GM18858 (cell line): ENCODE results near the gene OR2T10.
"Not testable (repeated sequence)": the region's sequence is repeated elsewhere in the genome, so short reads cannot be mapped to it uniquely, and the experiment has no call there.

Experiments used
- ATAC-seq: cut with Tn5 transposase; IDR thresholded peaks from one replicate; pipeline ENCODE4 v1.9.1; 2021; ENCODE audit not compliant: unreplicated experiment

Gene OR2T10

DNA sequence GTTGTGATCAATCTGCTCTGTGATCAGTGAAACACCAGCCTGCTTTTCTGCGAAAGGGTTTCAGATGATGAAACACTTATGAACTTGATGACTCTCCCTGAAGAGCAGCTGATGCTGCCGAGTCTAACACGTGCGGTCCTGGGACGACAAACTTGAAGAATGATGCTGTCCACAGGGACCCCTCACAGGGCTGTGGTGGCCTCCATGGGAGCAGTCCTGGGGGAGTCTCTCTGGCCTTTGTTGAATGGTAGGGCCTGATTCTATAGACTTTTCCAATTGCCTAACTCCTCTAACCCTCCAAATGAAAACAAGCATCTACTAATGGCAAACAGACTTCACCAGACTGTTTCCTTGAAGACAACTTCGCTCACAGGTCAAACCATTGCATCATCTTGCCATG is at the start of gene OR2T10:
Gene OR2T10, minus strand, starts transcription at position 112 of the 400 bp plus-strand sequence. CDS start 3,932 bp downstream, outside the sequence.
- ATAC-seq: no peak

DNA sequence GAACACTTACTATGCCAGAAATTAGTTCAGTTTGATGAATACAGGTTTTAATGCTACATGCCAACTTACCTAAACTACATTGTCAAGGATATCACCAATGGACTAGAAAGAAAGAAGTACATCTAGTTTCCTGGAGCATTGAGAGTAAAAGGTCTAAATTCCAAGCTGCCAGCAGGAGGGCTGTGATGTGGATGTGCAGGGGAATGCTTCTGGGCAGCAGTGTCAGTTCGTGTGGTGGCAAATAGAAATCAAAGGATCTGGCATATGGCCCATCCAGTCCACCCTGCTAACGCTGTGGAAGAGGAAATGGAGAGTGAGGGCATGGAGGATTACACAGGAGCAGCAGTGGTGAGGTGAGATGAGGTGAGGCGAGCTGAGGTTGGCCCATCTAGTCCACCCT is 47.7 kb upstream of the OR2T10 start, which contains the start of gene OR2T35:
Gene OR2T35, minus strand, starts transcription at position 101 of the 400 bp plus-strand sequence. CDS start 6,020 bp downstream, outside the sequence.
- not testable (repeated sequence) for ATAC-seq

GRCh38 chr1:248642971-248643651 is 45.6 kb upstream of the OR2T10 start:
- peak; percentile 61 for ATAC-seq

DNA sequence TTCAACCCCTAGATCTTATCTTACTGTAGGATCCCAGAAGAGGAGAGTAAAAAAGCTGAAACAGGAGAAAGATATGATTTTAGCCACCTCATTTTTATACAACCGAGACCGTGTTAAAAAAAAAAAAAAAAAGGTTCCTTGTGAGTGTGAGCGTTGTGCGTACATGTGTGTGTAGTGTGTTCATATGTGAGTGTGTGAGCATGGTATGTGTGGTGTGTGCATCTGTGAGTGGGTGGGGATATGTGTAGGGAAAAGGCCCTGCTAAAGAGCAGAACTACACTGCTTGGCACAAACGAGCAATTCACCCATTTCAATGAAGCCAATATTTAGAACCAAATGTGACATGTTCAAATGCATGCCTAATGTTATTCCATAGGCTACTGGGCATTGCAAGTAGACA is 44.1 kb upstream of the OR2T10 start:
- ATAC-seq: not testable (repeated sequence)

DNA sequence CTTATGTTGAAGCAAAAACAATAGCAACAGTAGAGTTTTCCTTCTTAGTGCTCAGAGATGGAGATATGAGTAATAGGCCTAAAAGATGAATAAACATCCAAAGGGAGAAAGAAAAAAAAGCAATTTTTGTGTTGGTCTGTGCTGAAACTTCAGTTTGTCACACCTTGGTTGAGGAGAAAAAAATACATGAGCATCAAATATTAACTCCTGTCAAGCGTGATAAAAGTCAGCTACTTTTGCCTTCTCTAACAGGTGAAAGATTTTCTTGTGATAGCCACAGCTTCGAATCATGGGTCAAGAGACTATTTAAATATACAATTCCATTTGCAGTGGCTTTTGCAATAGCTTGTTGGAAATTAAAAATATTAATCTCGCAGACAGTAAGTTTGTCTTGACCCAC is 43.4 kb upstream of the OR2T10 start:
- peak; percentile 27 for ATAC-seq

DNA sequence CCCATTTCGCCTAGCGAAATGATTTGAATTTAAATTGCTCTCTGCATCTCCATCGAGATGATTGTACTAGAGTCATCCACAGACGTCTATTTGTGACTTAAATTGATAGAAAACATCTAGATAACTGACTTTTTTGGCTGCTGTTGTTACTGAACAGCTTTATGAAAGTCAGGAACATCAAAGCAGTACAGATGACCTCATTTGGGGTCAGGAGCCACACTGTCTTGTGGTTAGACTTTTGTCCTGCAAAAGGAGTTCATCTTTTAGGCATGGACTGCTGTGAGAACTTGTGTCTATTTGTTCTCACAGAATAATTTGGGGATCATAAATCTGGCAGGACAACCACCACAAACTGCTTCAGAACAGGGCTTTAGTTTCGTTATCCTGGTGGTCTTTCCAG is 42.2 kb upstream of the OR2T10 start:
- peak; percentile 22 for ATAC-seq

GRCh38 chr1:248636612-248637011 is 39.1 kb upstream of the OR2T10 start:
- not testable (repeated sequence) for ATAC-seq

DNA sequence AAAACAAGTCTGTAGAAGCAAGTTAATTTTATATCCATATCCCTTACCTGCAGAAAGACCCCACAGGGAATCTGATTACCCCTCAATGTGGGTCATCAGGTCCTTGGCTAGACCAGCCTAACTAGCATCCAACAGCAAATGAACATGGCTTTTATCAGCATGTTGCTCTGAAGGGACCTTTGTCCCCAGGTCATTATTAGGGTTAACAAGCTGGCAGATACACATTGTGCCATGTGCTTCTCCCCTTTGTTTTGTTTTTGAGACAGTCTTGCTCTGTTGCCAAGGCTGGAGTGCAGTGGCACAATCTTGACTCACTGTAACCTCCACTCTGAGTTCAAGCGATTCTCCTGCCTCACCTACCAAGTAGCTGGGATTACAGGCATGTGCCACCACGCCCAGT is 37.5 kb upstream of the OR2T10 start, which contains the start of gene OR2T11:
Gene OR2T11, minus strand, starts transcription at position 101 of the 400 bp plus-strand sequence. CDS start 7,963 bp downstream, outside the sequence.
- not testable (repeated sequence) for ATAC-seq

- no peak for ATAC-seq
Measured at GRCh38 chr1:248631354-248632008, 34.0 kb upstream of the OR2T10 start.

DNA sequence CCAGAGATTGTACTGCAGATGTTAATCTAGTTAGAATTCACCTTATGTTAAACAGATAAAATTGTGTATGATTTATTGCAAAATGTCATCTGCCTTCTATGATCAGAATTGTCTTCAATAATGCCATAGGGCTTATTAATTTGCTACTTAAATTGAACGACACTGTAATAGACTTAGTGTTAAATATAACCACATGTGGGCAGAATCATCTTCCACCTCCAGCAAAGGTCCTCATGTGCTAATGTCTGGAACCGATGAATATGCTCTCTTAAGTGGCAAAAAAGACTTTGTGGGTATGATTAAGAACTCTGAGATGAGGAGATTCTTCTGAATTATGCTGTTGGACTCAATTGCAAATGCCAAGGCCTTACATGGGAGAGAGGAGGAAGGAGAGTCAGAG is 33.1 kb upstream of the OR2T10 start:
- no peak for ATAC-seq

DNA sequence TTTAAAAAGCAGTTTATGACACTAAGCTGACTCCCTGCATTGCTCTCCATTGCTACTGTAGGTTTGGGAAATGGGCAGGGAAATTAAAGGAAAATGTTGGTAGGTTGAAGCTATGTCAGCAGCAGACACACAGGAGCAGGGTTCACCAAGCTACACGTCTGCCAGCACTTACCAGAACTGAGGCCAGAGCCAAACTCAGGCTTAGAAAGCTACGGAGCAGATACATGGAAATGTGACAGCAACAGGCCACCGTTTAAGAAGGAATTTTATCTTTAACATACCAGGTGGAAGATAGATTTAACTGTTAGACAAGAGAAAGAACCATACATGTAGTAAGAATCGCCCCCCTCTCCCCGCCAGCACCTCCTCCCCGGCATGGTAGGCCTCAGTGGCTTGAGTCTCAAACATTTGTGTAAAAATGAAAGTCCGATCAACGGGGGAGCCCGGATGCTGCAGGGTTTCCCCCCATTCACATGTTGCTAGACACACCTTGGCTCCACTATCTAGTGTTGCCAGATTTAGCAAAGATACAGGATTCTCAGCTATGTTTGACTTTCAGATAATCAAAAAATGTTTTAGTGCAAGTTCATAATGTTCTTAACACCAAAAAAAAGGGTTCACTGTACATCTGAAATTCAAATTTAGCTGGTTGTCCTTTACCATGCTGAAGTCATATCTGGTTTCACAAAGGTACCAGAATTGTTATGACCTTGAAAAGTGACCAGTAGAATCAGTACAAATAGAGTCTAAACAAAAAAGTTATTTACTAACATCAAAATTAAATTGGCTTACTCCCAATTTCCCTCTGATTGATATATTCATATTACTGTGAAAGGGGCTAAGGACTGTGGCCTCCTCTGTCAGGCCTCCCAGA is 30.7 kb upstream of the OR2T10 start:
- peak; percentile 94 for ATAC-seq

DNA sequence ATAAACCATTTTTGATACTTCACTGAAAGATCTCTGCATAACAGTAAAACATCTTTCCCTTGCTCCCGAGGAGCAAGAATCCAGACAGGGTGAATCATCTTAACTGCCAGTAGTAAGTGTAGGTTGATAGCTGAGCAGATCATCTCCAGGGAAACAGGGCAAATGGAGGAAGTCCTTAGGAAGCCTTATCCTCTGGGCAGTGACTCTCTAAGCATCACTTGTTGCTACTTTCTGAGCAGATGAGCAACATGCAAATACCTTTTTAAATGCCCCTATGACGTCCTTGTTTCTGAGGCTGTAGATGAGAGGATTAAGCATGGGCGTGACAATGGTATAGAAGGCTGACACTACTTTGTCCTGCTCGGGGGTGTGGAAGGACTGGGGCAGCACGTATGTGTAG is 28.5 kb upstream of the OR2T10 start:
- ATAC-seq: no peak

GRCh38 chr1:248625166-248625565 is 27.7 kb upstream of the OR2T10 start:
- ATAC-seq: no peak

- ATAC-seq: peak; percentile 96
Measured at GRCh38 chr1:248622570-248623001, 25.1 kb upstream of the OR2T10 start.

DNA sequence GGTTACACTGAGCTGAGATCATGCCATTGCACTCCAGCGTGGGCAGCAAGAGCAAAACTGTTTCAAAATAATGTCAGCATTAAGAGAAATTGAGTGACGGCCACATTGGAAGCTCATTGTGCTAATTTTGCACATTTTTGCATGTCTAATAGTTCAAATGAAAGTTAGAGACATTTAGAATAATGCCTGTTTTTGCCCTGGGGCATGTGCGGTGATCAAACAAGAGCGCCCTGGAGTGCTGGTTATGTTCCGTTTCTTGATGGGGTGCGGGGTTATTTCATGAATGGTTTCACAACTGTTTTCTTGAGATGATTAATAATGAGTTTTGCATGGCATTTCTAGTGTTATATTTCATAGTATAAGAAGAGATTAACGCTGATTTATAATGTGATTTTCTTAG is 24.3 kb upstream of the OR2T10 start:
- ATAC-seq: no peak

DNA sequence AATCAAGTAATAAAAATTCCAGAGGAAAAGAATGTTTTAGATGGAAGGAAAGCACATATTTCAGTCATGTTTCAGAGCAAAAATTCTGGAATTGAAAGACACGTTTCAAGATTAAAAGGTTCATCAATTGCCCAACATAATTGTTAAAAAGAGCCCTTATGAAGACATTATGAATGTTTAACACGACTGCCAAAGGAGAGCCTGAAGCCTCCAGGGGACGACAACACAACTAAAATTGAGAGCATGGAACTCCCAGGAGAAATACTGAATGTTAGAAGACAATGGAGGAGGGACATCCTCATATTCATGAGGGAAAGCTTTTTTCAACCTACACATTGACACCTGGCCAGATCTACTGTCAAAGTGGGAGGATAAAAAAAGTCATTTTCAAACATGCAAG is 21.4 kb upstream of the OR2T10 start:
- no peak for ATAC-seq

- no peak for ATAC-seq
Measured at GRCh38 chr1:248618119-248618518, 20.6 kb upstream of the OR2T10 start.

DNA sequence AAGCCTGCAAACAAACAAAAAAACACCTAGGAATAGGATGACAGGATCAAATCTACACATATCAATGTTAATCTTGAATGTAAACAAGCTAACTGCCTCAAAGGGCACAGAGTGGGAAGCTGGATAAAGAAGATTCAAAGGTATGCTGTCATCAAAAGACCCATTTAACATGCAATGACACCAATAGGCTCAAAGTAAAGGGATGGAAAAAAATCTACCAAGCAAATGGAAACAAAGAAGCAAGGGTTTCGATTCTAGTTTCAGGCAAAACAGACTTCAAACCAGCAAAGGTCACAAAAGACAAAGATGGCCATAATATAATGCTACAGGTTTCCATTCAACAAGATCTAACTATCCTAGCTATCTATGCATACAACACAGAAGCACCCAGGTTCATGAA is 16.2 kb upstream of the OR2T10 start:
- peak; percentile 63 for ATAC-seq

DNA sequence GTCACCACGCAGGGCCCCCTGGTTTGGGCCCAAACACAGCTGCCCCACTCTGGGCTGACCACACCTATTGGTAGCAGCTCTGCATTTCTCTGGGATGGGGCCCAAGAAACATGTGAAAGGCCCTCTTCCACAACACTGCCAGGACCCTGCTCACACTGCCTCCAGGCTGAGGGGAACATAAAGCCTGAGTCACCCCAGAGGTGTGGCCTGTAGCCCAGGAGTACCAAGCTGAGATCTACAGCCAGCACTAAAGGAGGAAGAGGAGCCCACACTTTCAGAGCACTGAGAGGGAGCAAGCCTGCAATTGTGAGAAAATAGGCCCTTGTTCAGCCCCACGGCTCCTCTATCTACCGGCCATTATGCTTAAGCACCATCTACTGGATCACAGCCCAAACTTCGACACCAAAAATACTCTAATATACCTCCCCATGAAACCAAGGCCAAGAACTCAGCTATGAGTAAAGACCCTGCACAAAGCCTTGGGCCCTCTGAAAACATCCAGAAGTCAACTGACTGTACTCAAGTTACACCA is 14.4 kb upstream of the OR2T10 start:
- no peak for ATAC-seq

DNA sequence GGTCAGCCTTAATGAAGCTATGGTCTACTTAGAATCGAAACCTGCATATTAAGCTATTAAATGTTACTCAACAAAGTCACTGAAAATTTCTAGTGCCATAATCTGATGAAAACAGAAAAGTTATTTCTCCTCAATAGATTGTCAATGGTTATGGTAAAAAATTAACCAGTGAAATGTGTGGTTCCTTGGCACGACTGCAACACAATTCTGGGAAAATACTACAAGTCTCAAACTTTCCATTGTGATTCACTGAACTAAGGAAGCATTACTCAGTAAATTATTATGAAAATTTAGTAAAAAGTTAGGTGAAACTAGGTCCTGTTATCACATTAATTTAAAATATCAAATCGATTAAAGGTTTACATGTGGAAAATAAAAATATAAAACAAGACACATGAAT is 12.8 kb upstream of the OR2T10 start:
- ATAC-seq: no peak

- no peak for ATAC-seq
Measured at GRCh38 chr1:248599396-248599795, 1.9 kb upstream of the OR2T10 start.
